ENCODE data around the gene GALNT13. TPM values are rescaled to one million over a fixed set of nuclear protein-coding genes. Genes with fewer than 3 reads are reported as not detected.

GALNT13 gene
- 0.27 and 4.2 TPM in 2 replicates for total RNA-seq

DNA sequence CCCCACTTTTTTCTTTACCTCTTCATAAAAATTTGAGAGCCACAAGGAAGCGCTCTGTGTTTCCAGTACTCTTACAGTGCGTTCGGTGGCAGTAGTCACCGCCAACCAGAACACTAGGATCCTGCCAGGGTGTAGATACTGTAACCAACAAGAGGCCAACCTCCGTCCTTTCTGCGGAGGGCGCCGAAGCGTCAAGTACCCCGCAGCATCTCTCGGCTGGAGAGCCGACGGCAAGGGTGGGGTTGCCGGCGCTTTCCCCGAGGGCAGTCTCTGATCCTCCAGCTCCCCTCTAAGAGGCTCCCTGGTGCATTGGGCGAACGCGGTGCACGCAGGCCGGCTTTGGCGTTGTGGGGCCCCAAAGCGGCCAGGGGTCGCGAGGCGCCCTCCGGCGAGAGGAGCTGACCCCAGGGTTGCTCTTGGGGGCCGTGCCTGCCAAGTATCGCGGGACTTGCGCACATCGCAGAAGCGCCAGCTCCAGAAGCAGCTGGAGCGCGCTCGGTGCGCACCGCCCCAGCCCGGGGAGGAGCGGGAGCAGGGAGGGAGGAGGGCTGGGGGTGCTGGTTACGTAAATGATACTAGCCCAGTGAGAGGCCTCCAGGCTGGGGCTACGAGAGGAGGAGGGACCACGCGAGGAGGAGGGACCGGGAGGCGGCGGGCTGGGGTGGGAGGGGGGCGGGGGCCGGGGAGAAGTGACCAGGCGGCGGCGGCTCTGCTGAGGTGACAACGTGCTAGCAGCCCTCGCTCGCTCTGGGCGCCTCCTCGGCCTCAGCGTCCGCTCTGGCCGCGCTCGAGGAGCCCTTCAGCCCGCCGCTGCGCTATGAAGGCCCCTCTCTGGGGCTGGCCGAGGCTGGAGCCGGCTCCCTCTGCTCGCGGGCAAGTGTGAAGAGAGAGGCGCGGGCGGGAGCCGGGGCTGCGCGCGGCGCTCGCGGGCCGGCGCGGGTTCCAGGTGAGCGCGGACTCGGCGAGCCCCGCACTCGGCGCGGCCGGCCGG is at the start of gene GALNT13:
Gene GALNT13 (plus strand): TSS at position 692 of the 991 bp plus-strand sequence.

All from thoracic aorta endothelial cell (primary cell).